Measurements from ENCODE around the gene ATPAF1. TPM values are rescaled to one million over a fixed set of nuclear protein-coding genes. Genes with fewer than 3 reads are reported as not detected.

ATPAF1 gene
- total and polyA plus RNA-seq, 2 donors from 2014 or later: 36.4 to 127 TPM

DNA sequence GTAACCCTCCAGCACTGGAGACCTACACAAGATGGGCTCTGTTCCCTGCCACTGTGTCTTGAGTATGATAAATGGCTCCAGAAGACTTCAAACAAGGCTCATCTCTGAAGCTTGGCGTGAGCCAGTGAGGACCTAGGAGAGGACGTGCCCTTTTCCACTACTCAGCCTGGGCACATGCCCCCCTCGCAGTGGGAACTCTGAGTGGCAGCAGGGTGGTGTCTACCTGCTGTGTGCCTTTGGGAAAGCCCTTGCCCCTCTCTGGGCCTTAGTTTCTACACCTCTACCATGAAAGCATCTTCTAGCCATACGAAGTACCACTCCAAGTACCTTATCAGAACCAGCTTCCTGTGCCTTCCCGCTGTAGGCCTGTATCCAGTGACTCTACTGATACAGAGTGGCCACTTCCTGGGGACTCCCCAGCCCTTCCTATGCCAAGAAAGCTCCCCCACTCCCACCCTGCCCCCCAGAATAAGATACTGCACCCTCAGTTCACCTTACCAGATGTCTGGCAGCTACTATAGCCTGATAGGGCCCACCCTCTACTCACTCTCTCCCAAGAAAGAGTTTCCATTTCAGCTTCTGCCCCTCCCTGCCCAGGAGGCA, 48.4 kb downstream of the ATPAF1 start:
- intact Hi-C loops (cut with DNase I): no loop called here
- H3K4me1 ChIP-seq (ENCODE audit: control insufficient read depth in 2 of 3, insufficient read depth in 2 of 3, low read depth in 1 of 3, low read length in 3 of 3): peaks cover 0 to 14% (median 12%) of the 10 kb centered on the region in 3 donors
- no peaks in the 10 kb centered on the region for H3K36me3 ChIP-seq (ENCODE audit: control insufficient read depth in 2 of 3, insufficient read depth in 3 of 3, low read length in 3 of 3)
- H3K4me3 ChIP-seq (ENCODE audit: low read length in 3 of 3): no peak overlapping the region
- no peaks in the 10 kb centered on the region for H3K9me3 ChIP-seq (ENCODE audit: control insufficient read depth in 2 of 3, insufficient read depth in 1 of 3, low read length in 3 of 3)
- DNase-seq: no peak
- H3K9ac ChIP-seq (ENCODE audit: low read length in 3 of 3): no peak overlapping the region
- H3K27ac ChIP-seq (ENCODE audit: low read depth in 2 of 2, low read length in 2 of 2): no peak overlapping the region
- no peak for FAIRE-seq
- no peaks in the 10 kb centered on the region for H3K27me3 ChIP-seq (ENCODE audit: control insufficient read depth, insufficient read depth, low read length)
- TF ChIP-seq, protein P1, sequence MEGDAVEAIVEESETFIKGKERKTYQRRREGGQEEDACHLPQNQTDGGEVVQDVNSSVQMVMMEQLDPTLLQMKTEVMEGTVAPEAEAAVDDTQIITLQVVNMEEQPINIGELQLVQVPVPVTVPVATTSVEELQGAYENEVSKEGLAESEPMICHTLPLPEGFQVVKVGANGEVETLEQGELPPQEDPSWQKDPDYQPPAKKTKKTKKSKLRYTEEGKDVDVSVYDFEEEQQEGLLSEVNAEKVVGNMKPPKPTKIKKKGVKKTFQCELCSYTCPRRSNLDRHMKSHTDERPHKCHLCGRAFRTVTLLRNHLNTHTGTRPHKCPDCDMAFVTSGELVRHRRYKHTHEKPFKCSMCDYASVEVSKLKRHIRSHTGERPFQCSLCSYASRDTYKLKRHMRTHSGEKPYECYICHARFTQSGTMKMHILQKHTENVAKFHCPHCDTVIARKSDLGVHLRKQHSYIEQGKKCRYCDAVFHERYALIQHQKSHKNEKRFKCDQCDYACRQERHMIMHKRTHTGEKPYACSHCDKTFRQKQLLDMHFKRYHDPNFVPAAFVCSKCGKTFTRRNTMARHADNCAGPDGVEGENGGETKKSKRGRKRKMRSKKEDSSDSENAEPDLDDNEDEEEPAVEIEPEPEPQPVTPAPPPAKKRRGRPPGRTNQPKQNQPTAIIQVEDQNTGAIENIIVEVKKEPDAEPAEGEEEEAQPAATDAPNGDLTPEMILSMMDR (IDR thresholded peaks at IDR 0.05; ENCODE audit: borderline replicate concordance, extremely low read depth, insufficient read depth): no peak

- H3K9me3 ChIP-seq (ENCODE audit: control insufficient read depth in 2 of 3, insufficient read depth in 1 of 3, low read length in 3 of 3): no peaks in the 10 kb centered on the region
- peaks cover 0 to 20% (median 12%) of the 10 kb centered on the region in 3 donors for H3K4me1 ChIP-seq (ENCODE audit: control insufficient read depth in 2 of 3, insufficient read depth in 2 of 3, low read depth in 1 of 3, low read length in 3 of 3)
- no peaks in the 10 kb centered on the region for H3K36me3 ChIP-seq (ENCODE audit: control insufficient read depth in 2 of 3, insufficient read depth in 3 of 3, low read length in 3 of 3)
- DNase-seq (no peak), FAIRE-seq (no peak)
- H3K27ac ChIP-seq (ENCODE audit: low read depth in 2 of 2, low read length in 2 of 2): no peak overlapping the region
- no peaks in the 10 kb centered on the region for H3K27me3 ChIP-seq (ENCODE audit: control insufficient read depth, insufficient read depth, low read length)
- TF ChIP-seq, protein P1 (IDR thresholded peaks at IDR 0.05; ENCODE audit: borderline replicate concordance, extremely low read depth, insufficient read depth): no peak
- intact Hi-C loops (cut with DNase I): no loop called here
- no peak overlapping the region for H3K4me3 ChIP-seq (ENCODE audit: low read length in 3 of 3)
- no peak overlapping the region for H3K9ac ChIP-seq (ENCODE audit: low read length in 3 of 3)
Measured at GRCh38 chr1:46618754-46619415, 49.3 kb downstream of the ATPAF1 start.

- Histone ChIP-seq H3K27me3 (ENCODE audit: control insufficient read depth, insufficient read depth, low read length) (no peaks in the 10 kb centered on the region), H3K27ac (ENCODE audit: low read depth in 2 of 2, low read length in 2 of 2) (no peak overlapping the region), H3K4me3 (ENCODE audit: low read length in 3 of 3) (no peak overlapping the region), H3K9ac (ENCODE audit: low read length in 3 of 3) (no peak overlapping the region), H3K36me3 (ENCODE audit: control insufficient read depth in 2 of 3, insufficient read depth in 3 of 3, low read length in 3 of 3) (no peaks in the 10 kb centered on the region), H3K4me1 (ENCODE audit: control insufficient read depth in 2 of 3, insufficient read depth in 2 of 3, low read depth in 1 of 3, low read length in 3 of 3) (peaks cover 0 to 25% (median 12%) of the 10 kb centered on the region in 3 donors), H3K9me3 (ENCODE audit: control insufficient read depth in 2 of 3, insufficient read depth in 1 of 3, low read length in 3 of 3) (no peaks in the 10 kb centered on the region)
- no peak for FAIRE-seq
- TF ChIP-seq, protein P1 (IDR thresholded peaks at IDR 0.05; ENCODE audit: borderline replicate concordance, extremely low read depth, insufficient read depth): no peak
- intact Hi-C loops (cut with DNase I): no loop called here
- DNase-seq: no peak
Measured at GRCh38 chr1:46617833-46618232, 50.3 kb downstream of the ATPAF1 start.

Measured in kidney (tissue), 14 donors.